Neutrophil (primary cell): Measurements from ENCODE around the gene UBA5.

Source experiments
- H3K27ac ChIP-seq: fragments of 200-600 bp; sonication (generic); 2 replicates; pipeline ENCODE4 v1.5.1; 2016; ENCODE audit warnings: mild to moderate bottlenecking, moderate library complexity
- H3K27me3 ChIP-seq: fragments of 200-600 bp; sonication (generic); 2 replicates; pipeline ENCODE4 v1.6.0; 2016; ENCODE audit warnings: mild to moderate bottlenecking
- H3K36me3 ChIP-seq: fragments of 200-600 bp; sonication (generic); 2 replicates; pipeline ENCODE4 v1.5.1; 2017
- H3K4me1 ChIP-seq, 2 experiments: fragments of 200-600 bp in 1 of 2; sonication (generic) in 1 of 2; 1 replicate in 1 of 2; 2 replicates in 1 of 2; pipeline versions ENCODE4 v1.5.1 to v1.6.1; 2013 to 2016; ENCODE audit warnings: low read depth in 1 of 2, low read length in 1 of 2, mild to moderate bottlenecking in 1 of 2, moderate library complexity in 1 of 2; ENCODE audit not compliant: control insufficient read depth in 1 of 2, insufficient read depth in 1 of 2
- H3K4me3 ChIP-seq, 2 experiments: fragments of 200-600 bp in 1 of 2; sonication (generic) in 1 of 2; 1 replicate in 1 of 2; 2 replicates in 1 of 2; pipeline ENCODE4 v1.5.1; 2013 to 2016; ENCODE audit warnings: low read depth in 1 of 2, low read length in 1 of 2, mild to moderate bottlenecking in 1 of 2, moderate library complexity in 1 of 2
- H3K9me3 ChIP-seq: fragments of 200-600 bp; sonication (generic); 2 replicates; pipeline ENCODE4 v1.5.1; 2016
- CTCF ChIP-seq: fragments of 200-600 bp; sonication (generic); IDR thresholded peaks from 2 replicates; pipeline ENCODE4 v1.5.1; 2016; ENCODE audit warnings: antibody characterized with exemption

Gene UBA5

GRCh38 chr3:132654190-132654589 is 5.9 kb upstream of the UBA5 start:
- Histone ChIP-seq H3K27me3 (no peaks in the 10 kb centered on the region), H3K36me3 (no peaks in the 10 kb centered on the region), H3K4me1 (peaks cover 17% of the 10 kb centered on the region in 2 experiments), H3K4me3 (no peak overlapping the region), H3K9me3 (no peaks in the 10 kb centered on the region), H3K27ac (no peak overlapping the region)
- TF ChIP-seq CTCF = no peak

GRCh38 chr3:132654721-132655120 is 5.4 kb upstream of the UBA5 start:
- H3K36me3 ChIP-seq = no peaks in the 10 kb centered on the region
- no peak overlapping the region for H3K4me3 ChIP-seq
- H3K9me3 ChIP-seq = no peaks in the 10 kb centered on the region
- TF ChIP-seq CTCF = no peak
- no peaks in the 10 kb centered on the region for H3K27me3 ChIP-seq
- no peak overlapping the region for H3K27ac ChIP-seq
- H3K4me1 ChIP-seq = peaks cover 22 to 23% of the 10 kb centered on the region in 2 experiments

GRCh38 chr3:132655471-132655870 is 4.7 kb upstream of the UBA5 start:
- no peak for TF ChIP-seq CTCF
- Histone ChIP-seq H3K36me3 (no peaks in the 10 kb centered on the region), H3K27ac (no peak overlapping the region), H3K9me3 (no peaks in the 10 kb centered on the region), H3K4me3 (no peak overlapping the region), H3K4me1 (peaks cover 23 to 25% of the 10 kb centered on the region in 2 experiments), H3K27me3 (no peaks in the 10 kb centered on the region)

DNA sequence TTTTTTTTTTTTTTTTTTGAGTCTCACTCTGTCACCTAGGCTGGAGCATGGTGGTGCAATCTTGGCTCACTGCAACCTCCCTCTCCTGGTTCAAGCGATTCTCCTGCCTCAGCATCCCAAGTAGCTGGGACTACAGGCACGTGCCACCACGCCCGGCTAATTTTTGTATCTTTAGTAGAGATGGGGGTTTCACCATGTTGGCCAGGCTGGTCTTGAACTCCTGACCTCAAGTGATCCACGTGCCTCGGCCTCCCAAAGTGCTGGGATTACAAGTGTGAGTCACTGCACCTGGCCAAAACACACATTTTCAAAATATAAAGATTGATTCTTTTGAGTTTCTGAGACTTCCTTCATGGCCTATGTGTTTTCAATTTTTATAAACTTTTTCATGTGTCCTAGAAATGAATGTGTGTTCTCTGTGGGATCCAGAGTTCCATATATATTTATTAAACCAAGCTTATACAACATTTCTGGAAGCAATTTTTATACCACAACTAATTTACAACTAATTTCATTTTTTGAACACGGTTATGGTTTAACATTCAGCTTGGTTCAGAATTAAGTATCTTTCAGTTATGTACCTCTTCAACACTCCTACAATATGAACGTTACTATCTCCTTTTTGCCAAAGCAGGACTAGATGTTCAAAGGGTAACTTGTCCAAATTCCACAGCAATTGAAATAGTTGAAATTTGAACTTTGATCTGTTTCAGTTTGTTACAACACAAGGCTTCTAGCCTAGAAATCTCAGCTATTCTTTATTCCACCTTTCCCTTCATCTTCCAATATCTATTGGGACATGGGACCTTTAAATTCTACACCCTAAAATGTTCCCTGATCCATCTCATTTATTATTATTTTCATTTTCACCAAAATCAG is 2.0 kb upstream of the UBA5 start:
- Histone ChIP-seq H3K27me3 (no peaks in the 10 kb centered on the region), H3K4me3 (no peak overlapping the region), H3K4me1 (peaks cover 29 to 33% of the 10 kb centered on the region in 2 experiments), H3K36me3 (no peaks in the 10 kb centered on the region), H3K27ac (no peak overlapping the region), H3K9me3 (no peaks in the 10 kb centered on the region)
- no peak for TF ChIP-seq CTCF

DNA sequence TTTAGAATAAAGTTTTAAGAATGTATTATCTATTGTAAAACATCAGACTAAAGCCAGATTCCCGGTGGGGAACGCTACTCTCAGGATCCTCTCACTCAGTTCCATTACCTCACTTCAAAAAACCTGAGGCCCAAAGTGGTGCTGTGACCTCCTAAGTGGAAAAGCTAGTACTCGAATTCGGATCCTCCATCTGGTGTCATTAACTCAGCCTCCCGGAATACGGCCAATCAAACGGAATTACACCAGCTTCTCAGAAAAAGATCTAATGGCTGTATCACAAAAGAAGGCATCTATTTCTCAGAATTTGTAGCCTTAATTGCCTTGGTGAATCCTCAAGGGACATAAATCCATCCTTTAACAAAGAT is 1.1 kb upstream of the UBA5 start:
- peaks cover 26 to 30% of the 10 kb centered on the region in 2 experiments for H3K4me1 ChIP-seq
- H3K27me3 ChIP-seq = no peaks in the 10 kb centered on the region
- peak overlapping the region; percentile 80 for H3K4me3 ChIP-seq
- peak overlapping the region; percentile 82 for H3K27ac ChIP-seq
- no peaks in the 10 kb centered on the region for H3K36me3 ChIP-seq
- H3K9me3 ChIP-seq = no peaks in the 10 kb centered on the region
- TF ChIP-seq CTCF = no peak
